PC-9 (cell line): Measurements from ENCODE around the gene ZSCAN5B.

Source experiments
- EZH2 ChIP-seq: fragments of 200-600 bp; sonication (generic); IDR thresholded peaks from 2 replicates; pipeline ENCODE4 v1.8.0; 2017; ENCODE audit warnings: antibody characterized with exemption, low read depth
- TF ChIP-seq, protein P1 (sequence below): fragments of 200-600 bp; sonication (generic); conservative IDR thresholded peaks from 2 replicates; pipeline ENCODE4 v1.6.1; 2017; ENCODE audit warnings: mixed run types, antibody characterized with exemption, mild to moderate bottlenecking, moderate library complexity

DNA sequence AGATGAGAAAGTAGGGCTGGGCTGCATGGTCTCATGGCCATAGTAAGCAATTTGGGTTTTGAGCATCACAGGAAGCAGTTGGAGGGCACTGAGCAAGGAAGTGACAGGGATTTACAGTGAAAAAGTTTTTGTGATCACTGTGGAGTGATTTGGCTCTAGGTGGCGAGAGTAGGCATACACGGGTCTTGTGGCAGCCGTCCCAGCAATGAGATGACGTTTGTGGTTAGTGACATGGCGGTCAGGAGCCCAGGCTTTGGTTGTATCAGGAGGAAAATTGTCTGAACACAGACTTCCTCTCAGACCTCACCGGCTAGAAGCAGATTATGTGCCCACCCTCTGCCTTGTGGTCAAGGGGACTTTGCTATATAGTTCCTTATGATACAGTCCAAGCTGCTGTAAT, 53.2 kb downstream of the ZSCAN5B start:
- TF ChIP-seq, protein P1, sequence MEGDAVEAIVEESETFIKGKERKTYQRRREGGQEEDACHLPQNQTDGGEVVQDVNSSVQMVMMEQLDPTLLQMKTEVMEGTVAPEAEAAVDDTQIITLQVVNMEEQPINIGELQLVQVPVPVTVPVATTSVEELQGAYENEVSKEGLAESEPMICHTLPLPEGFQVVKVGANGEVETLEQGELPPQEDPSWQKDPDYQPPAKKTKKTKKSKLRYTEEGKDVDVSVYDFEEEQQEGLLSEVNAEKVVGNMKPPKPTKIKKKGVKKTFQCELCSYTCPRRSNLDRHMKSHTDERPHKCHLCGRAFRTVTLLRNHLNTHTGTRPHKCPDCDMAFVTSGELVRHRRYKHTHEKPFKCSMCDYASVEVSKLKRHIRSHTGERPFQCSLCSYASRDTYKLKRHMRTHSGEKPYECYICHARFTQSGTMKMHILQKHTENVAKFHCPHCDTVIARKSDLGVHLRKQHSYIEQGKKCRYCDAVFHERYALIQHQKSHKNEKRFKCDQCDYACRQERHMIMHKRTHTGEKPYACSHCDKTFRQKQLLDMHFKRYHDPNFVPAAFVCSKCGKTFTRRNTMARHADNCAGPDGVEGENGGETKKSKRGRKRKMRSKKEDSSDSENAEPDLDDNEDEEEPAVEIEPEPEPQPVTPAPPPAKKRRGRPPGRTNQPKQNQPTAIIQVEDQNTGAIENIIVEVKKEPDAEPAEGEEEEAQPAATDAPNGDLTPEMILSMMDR, result no peak
- TF ChIP-seq EZH2, result no peak
